Uterus (tissue), 2 donors: ENCODE results near the gene WARS2.

Experiments
- CTCF ChIP-seq, 4 experiments: fragments of 200-600 bp in 2 of 4; fragments of 450-650 bp in 2 of 4; sonication (generic) in 2 of 4; IDR thresholded peaks; one replicate each; pipeline ENCODE4 v1.5.1; 2016 to 2019; ENCODE audit warnings: antibody characterized with exemption in 4 of 4, mild to moderate bottlenecking in 2 of 4, moderate library complexity in 1 of 4
- POLR2A ChIP-seq, 2 donors: fragments of 450-650 bp; IDR thresholded peaks; one replicate each; pipeline ENCODE4 v1.6.1; 2016; ENCODE audit warnings: antibody characterized with exemption in 2 of 2, mild to moderate bottlenecking in 1 of 2, moderate library complexity in 1 of 2

- TF ChIP-seq CTCF (IDR thresholded peaks at IDR 0.05) (no peak), POLR2A (IDR thresholded peaks at IDR 0.05) (no peak)
These were observed 113.5 kb downstream of the WARS2 start for GRCh38 chr1:119026956-119027355.
